Mesendoderm (in vitro differentiated cells): ENCODE data around the gene NSUN5. TPM values are rescaled to one million over a fixed set of nuclear protein-coding genes. Genes with fewer than 3 reads are reported as not detected.

Experiments used
- DNase-seq: peaks from one replicate; pipeline ENCODE4 v3.0.0; 2013
- H2AK5ac ChIP-seq: 2 replicates; pipeline ENCODE4 v1.6.1; 2013; ENCODE audit warnings: low read length, inconsistent platforms
- H2BK120ac ChIP-seq: 2 replicates; pipeline ENCODE4 v1.6.1; 2013; ENCODE audit warnings: low read depth, mild to moderate bottlenecking, low read length, moderate library complexity, mixed read lengths
- H2BK15ac ChIP-seq: replicated peaks from 2 replicates; pipeline ENCODE4 v1.6.1; 2013; ENCODE audit warnings: low read depth, mild to moderate bottlenecking, moderate library complexity
- H2BK5ac ChIP-seq: 2 replicates; pipeline ENCODE4 v1.6.1; 2013; ENCODE audit warnings: low read length, inconsistent platforms
- H3K18ac ChIP-seq: 2 replicates; pipeline ENCODE4 v1.6.1; 2013; ENCODE audit warnings: mild to moderate bottlenecking, low read length, mixed read lengths
- H3K23ac ChIP-seq: one replicate; pipeline ENCODE4 v1.6.1; 2013; ENCODE audit warnings: low read length
- H3K27ac ChIP-seq: 2 replicates; pipeline ENCODE4 v1.5.1; 2013; ENCODE audit warnings: low read depth, mild to moderate bottlenecking, inconsistent platforms, low read length, moderate library complexity
- H3K27me3 ChIP-seq: 2 replicates; pipeline ENCODE4 v1.6.1; 2013; ENCODE audit warnings: low read length, control low read depth, mild to moderate bottlenecking, inconsistent platforms; ENCODE audit not compliant: insufficient read depth, poor library complexity
- H3K36me3 ChIP-seq: 2 replicates; pipeline ENCODE4 v1.6.1; 2013; ENCODE audit warnings: low read length, inconsistent platforms; ENCODE audit not compliant: control insufficient read depth, insufficient read depth
- H3K4ac ChIP-seq: one replicate; pipeline ENCODE4 v1.6.1; 2013; ENCODE audit warnings: low read depth, mild to moderate bottlenecking, low read length, moderate library complexity
- H3K4me1 ChIP-seq: 2 replicates; pipeline ENCODE4 v1.6.1; 2013; ENCODE audit warnings: low read depth, low read length, inconsistent platforms; ENCODE audit not compliant: control insufficient read depth
- H3K4me2 ChIP-seq: 2 replicates; pipeline ENCODE4 v1.6.1; 2013; ENCODE audit warnings: low read length
- H3K4me3 ChIP-seq: 2 replicates; pipeline ENCODE4 v1.5.1; 2013; ENCODE audit warnings: mild to moderate bottlenecking, low read length
- H3K56ac ChIP-seq: one replicate; pipeline ENCODE4 v1.6.1; 2013; ENCODE audit warnings: low read length
- H3K79me1 ChIP-seq: 2 replicates; pipeline ENCODE4 v1.6.1; 2013; ENCODE audit warnings: low read length, inconsistent platforms
- H3K79me2 ChIP-seq: 2 replicates; pipeline ENCODE4 v1.6.1; 2013; ENCODE audit warnings: mild to moderate bottlenecking, low read length; ENCODE audit not compliant: control insufficient read depth, insufficient read depth
- H3K9ac ChIP-seq: 2 replicates; pipeline ENCODE4 v1.6.1; 2013; ENCODE audit warnings: low read length, inconsistent platforms
- H4K5ac ChIP-seq: one replicate; pipeline ENCODE4 v1.6.1; 2013; ENCODE audit warnings: low read length
- H4K8ac ChIP-seq: one replicate; pipeline ENCODE4 v1.6.1; 2013; ENCODE audit warnings: low read depth, mild to moderate bottlenecking, control low read depth, low read length, moderate library complexity
- WGBS: extraction: QIAGEN DNeasy Blood & Tissue Kit; methylation state at CpG from one replicate; pipeline ENCODE4 v1.1.7; 2013; ENCODE audit warnings: low lambda C conversion rate, missing lambda C conversion rate; ENCODE audit not compliant: insufficient coverage; ENCODE audit errors: extremely low coverage; 5-methylcytosine and 5-hydroxymethylcytosine counted together
- polyA plus RNA-seq, 2 experiments: library from polyadenylated mRNA; stranded (reverse); fragments of 200-250 nt; gene quantifications; one replicate each; pipeline ENCODE4 v1.2.3, GENCODE V29; 2013

Gene NSUN5
- polyA plus RNA-seq (2013, experiment 1 of 2): 35.1 TPM
- polyA plus RNA-seq (2013, experiment 2 of 2): 36.4 TPM

DNA sequence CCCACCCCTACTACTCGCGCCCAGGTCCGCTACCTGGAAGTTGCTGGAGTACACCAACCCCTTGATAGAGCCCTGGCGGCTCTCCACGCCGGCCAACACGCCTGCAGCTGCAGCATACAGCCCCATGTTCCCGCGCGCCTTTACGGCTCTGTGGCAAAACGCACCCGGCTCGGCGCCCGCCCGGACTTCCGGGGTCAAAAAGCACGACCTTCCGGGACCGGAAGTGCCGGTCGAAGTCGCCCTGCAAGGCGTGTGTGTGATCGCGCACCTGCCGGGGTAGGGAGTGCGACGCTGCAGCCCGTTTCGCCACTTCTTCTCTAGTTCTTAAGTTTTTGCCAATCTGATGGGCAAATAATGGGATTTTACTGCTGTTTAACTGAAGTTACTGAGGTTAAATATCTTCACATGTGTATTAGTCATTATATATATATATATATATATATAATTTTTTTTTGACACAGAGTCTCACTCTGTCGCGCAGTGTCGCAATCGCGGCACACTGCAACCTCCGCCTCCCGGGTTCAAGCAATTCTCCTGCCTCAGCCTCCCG lies at the start of gene NSUN5:
TSS of gene NSUN5 (minus strand) at position 162 of the 550 bp plus-strand sequence. CDS start at position 126, 36 bp downstream.
- H3K27ac ChIP-seq: no peak within 1 kb of the TSS

DNA sequence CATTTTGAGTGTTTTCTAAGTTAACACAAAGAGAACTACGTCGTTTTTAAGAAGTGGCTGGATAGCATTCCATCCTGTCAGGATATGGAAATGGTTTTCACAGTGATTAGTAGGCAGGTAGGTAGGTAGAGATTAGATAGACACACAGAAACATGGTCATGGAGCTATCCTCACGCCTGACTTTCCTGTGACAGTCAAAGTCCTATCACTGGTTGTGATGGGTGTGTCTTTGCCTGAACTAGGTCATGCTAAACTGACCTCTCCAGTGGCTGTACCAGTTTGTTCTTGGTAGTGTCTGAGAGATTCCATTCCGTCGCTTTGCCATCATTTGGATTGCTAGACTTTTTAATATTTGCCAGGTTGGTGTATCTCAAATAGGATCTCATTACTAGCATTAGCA lies 47.5 kb upstream of the NSUN5 start:
- Histone ChIP-seq H3K9ac (no peak overlapping the region), H3K56ac (no peak overlapping the region), H4K5ac (no peak overlapping the region), H3K27me3 (no peaks in the 10 kb centered on the region), H3K27ac (no peak overlapping the region), H3K36me3 (no peaks in the 10 kb centered on the region), H2BK15ac (no peak overlapping the region), H3K18ac (no peak overlapping the region), H3K79me1 (no peaks in the 10 kb centered on the region), H2BK5ac (no peak overlapping the region), H3K23ac (no peak overlapping the region), H3K4me3 (no peak overlapping the region), H2BK120ac (no peak overlapping the region), H3K4ac (no peak overlapping the region), H2AK5ac (no peak overlapping the region), H3K79me2 (no peaks in the 10 kb centered on the region), H4K8ac (no peak overlapping the region), H3K4me1 (peaks cover 3% of the 10 kb centered on the region), H3K4me2 (no peak overlapping the region)
- no CpG with 5 or more reads among the region's 5 CpGs for WGBS
- no peak for DNase-seq

More for the DNA sequence above, at the start of gene NSUN5:
- Histone ChIP-seq H3K9ac (peak within 1 kb of the TSS; percentile 81), H3K27me3 (no peaks in the 10 kb centered on the region), H3K23ac (no peak within 1 kb of the TSS), H3K4me1 (no peaks in the 10 kb centered on the region), H3K79me2 (peaks cover 16% of the 10 kb centered on the region), H2BK15ac (no peak within 1 kb of the TSS), H4K8ac (no peak within 1 kb of the TSS), H3K4ac (peak within 1 kb of the TSS; percentile 63), H3K4me2 (peak within 1 kb of the TSS; percentile 82), H3K79me1 (peaks cover 8% of the 10 kb centered on the region), H3K4me3 (peak within 1 kb of the TSS; percentile 72), H3K56ac (peak within 1 kb of the TSS; percentile 92), H3K18ac (no peak within 1 kb of the TSS), H2BK120ac (no peak within 1 kb of the TSS), H3K36me3 (peaks cover 2% of the 10 kb centered on the region), H2BK5ac (no peak within 1 kb of the TSS), H4K5ac (peak within 1 kb of the TSS; percentile 23), H2AK5ac (no peak within 1 kb of the TSS)
- peak; percentile 94 for DNase-seq
- no CpG with 5 or more reads among the region's 40 CpGs for WGBS

DNA sequence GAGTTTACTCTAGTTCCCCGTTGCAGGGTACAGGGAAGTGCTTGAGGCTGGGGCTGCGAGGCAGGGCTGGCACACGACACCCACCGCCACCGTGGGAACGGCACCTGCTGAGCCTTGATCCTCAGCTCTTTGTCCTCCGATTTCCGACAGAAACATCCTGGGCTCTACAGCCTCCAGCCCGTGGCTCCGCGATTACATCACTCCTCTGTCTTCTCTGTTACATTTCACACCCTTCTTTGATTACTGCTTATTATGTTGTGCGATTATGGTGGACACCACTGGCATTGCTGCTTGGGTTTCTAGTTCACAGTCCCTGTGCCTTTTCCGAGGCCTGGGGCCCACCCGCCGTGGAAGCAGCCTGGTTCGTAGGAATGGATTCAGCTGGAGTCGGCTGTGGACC lies 46.2 kb upstream of the NSUN5 start:
- no peak overlapping the region for H4K5ac ChIP-seq
- H3K23ac ChIP-seq: no peak overlapping the region
- no peak overlapping the region for H2BK15ac ChIP-seq
- H3K4me3 ChIP-seq: no peak overlapping the region
- no peak for DNase-seq
- H3K27ac ChIP-seq: no peak overlapping the region
- H3K9ac ChIP-seq: no peak overlapping the region
- no peak overlapping the region for H2BK5ac ChIP-seq
- no peaks in the 10 kb centered on the region for H3K79me1 ChIP-seq
- H3K4ac ChIP-seq: no peak overlapping the region
- H3K56ac ChIP-seq: no peak overlapping the region
- peaks cover 3% of the 10 kb centered on the region for H3K4me1 ChIP-seq
- no peak overlapping the region for H2BK120ac ChIP-seq
- no peaks in the 10 kb centered on the region for H3K79me2 ChIP-seq
- no peaks in the 10 kb centered on the region for H3K27me3 ChIP-seq
- no CpG with 5 or more reads among the region's 17 CpGs for WGBS
- H2AK5ac ChIP-seq: no peak overlapping the region
- H3K18ac ChIP-seq: no peak overlapping the region
- no peak overlapping the region for H4K8ac ChIP-seq
- no peaks in the 10 kb centered on the region for H3K36me3 ChIP-seq
- H3K4me2 ChIP-seq: no peak overlapping the region

DNA sequence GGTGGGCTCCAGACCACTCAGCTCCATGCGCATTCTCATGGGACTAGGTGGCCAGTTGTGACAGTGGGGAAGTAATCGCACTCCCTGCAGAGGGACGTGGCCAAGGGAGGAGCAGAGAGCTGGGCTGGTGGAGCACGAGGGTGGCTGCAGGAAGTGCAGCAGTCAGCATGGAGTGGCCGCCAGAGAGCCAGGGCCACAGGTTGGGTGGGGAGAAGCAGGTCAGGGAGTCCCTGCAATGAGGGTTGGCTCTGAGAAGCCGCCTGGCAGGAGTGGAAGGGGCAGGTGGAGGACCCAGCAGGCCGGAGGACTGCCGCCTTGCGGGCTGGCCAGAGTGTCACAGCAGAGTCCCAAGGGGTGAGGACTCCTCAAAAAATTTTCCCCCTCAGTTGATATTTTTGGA lies 45.6 kb upstream of the NSUN5 start:
- H3K18ac ChIP-seq: no peak overlapping the region

DNA sequence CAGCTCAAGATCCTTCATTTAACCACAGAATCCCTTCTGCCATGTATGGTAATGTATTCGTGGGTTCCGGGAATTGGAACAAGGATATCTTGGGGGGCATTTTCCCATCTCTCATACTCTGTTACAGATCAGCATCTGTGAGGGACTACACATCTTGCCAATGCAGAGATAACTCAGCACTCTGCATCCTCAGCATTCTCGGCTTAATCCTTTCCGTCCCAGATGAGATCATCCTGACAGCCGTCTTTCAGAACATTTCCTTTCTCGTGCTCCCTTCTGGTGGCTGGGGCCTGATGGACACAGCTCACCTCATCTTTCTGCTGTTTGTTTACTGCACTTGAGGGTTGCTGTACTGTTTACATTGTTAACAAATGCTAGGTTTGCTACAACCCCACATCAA lies 44.6 kb upstream of the NSUN5 start:
- Histone ChIP-seq H3K27ac (no peak overlapping the region), H3K27me3 (no peaks in the 10 kb centered on the region), H3K79me2 (no peaks in the 10 kb centered on the region), H3K9ac (no peak overlapping the region), H3K56ac (no peak overlapping the region), H3K36me3 (no peaks in the 10 kb centered on the region), H3K4ac (no peak overlapping the region), H3K79me1 (no peaks in the 10 kb centered on the region), H2BK5ac (no peak overlapping the region), H3K4me1 (peaks cover 3% of the 10 kb centered on the region), H3K18ac (no peak overlapping the region), H4K8ac (no peak overlapping the region), H2BK15ac (no peak overlapping the region), H4K5ac (no peak overlapping the region), H3K23ac (no peak overlapping the region), H3K4me2 (no peak overlapping the region), H2AK5ac (no peak overlapping the region), H3K4me3 (no peak overlapping the region), H2BK120ac (no peak overlapping the region)
- DNase-seq: peak; percentile 77
- no CpG with 5 or more reads among the region's 6 CpGs for WGBS

More for the DNA sequence above, 45.6 kb upstream of the NSUN5 start:
- H2BK15ac ChIP-seq: no peak overlapping the region
- WGBS: no CpG with 5 or more reads among the region's 9 CpGs
- H3K23ac ChIP-seq: no peak overlapping the region
- H3K9ac ChIP-seq: no peak overlapping the region
- no peak overlapping the region for H3K27ac ChIP-seq
- no peaks in the 10 kb centered on the region for H3K27me3 ChIP-seq
- no peak overlapping the region for H3K4ac ChIP-seq
- no peaks in the 10 kb centered on the region for H3K36me3 ChIP-seq
- H3K4me1 ChIP-seq: peaks cover 3% of the 10 kb centered on the region
- H3K79me1 ChIP-seq: no peaks in the 10 kb centered on the region
- no peak overlapping the region for H3K4me3 ChIP-seq
- H4K5ac ChIP-seq: no peak overlapping the region
- no peak overlapping the region for H2BK5ac ChIP-seq
- no peak overlapping the region for H2BK120ac ChIP-seq
- no peaks in the 10 kb centered on the region for H3K79me2 ChIP-seq
- no peak overlapping the region for H3K4me2 ChIP-seq
- no peak overlapping the region for H4K8ac ChIP-seq
- H2AK5ac ChIP-seq: no peak overlapping the region
- no peak overlapping the region for H3K56ac ChIP-seq
- no peak for DNase-seq

DNA sequence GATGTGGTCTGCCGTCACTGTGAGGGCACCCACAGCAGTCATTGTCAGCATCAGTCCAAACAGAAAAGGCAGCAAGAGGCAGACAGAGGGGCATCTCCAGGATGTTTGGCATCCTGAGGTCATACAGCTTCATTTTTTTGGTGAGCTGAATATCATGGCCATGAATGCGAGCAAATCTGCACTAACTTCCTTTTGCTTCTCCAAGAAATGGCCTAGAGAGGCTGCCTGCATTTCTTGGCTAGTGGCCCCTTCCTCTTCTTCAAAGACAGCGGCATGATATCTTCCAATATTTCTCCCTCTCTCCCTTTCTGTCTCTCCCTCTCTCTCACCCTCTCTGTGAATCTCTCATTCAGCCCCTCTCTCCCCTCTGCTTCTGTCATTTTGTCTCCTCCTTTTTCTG lies 44.2 kb upstream of the NSUN5 start:
- Histone ChIP-seq H3K79me2 (no peaks in the 10 kb centered on the region), H2AK5ac (no peak overlapping the region), H4K8ac (no peak overlapping the region), H3K27ac (no peak overlapping the region), H4K5ac (no peak overlapping the region), H3K36me3 (no peaks in the 10 kb centered on the region), H3K4me3 (no peak overlapping the region), H3K9ac (no peak overlapping the region), H3K79me1 (no peaks in the 10 kb centered on the region), H3K4me1 (peaks cover 3% of the 10 kb centered on the region), H3K4me2 (no peak overlapping the region), H3K27me3 (no peaks in the 10 kb centered on the region), H2BK120ac (no peak overlapping the region), H3K23ac (no peak overlapping the region), H2BK15ac (no peak overlapping the region), H2BK5ac (no peak overlapping the region), H3K56ac (no peak overlapping the region), H3K4ac (no peak overlapping the region), H3K18ac (no peak overlapping the region)
- DNase-seq: no peak
- WGBS: no CpG with 5 or more reads among the region's 3 CpGs
